SW 1271 (cell line): Measurements from ENCODE around the gene MUCL3.
"Not testable (repeated sequence)": the region's sequence is repeated elsewhere in the genome, so short reads cannot be mapped to it uniquely, and the experiment has no call there.

Experiments
- DNase-seq, 2 experiments: peaks; one replicate each; lab custom pipeline; 2025; lab: John Stamatoyannopoulos, UW

The MUCL3 gene

DNA sequence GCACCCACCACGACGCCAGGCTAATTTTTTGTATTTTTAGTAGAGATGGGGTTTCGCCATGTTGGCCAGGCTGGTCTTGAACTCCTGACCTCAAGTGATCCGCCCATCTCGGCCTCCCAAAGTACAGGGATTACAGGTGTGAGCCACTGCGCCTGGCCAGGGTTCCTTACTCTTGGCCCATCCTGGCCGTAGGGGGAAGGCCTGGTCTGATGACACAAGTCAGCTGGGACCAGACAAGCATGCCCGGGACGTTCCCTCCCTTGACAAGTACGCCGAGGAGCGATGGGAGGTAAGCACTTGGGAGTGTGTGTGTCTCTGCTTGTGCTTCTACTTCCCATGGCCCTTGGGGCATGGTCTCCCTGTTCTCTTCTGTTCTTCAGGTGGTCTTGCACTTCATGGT, 30.3 kb upstream of the MUCL3 start:
- DNase-seq: not testable (repeated sequence)

GRCh38 chr6:30912746-30913520, 27.8 kb upstream of the MUCL3 start:
- no peak for DNase-seq

DNA sequence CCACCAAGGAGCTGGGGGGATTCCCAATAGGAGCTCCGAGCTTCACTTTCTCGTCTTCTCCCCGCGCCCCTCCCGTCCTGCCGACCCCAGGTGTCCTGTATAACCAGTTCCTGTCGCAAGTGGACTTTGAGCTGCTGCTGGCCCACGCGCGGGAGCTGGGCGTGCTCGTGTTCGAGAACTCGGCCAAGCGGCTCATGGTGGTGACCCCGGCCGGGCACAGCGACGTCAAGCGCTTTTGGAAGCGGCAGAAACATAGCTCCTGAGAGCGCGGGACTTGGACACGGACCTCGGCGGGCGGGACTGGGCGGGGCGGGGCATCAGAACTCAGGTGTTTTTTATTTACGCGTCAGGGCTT, 27.1 kb upstream of the MUCL3 start:
- DNase-seq: no peak

DNA sequence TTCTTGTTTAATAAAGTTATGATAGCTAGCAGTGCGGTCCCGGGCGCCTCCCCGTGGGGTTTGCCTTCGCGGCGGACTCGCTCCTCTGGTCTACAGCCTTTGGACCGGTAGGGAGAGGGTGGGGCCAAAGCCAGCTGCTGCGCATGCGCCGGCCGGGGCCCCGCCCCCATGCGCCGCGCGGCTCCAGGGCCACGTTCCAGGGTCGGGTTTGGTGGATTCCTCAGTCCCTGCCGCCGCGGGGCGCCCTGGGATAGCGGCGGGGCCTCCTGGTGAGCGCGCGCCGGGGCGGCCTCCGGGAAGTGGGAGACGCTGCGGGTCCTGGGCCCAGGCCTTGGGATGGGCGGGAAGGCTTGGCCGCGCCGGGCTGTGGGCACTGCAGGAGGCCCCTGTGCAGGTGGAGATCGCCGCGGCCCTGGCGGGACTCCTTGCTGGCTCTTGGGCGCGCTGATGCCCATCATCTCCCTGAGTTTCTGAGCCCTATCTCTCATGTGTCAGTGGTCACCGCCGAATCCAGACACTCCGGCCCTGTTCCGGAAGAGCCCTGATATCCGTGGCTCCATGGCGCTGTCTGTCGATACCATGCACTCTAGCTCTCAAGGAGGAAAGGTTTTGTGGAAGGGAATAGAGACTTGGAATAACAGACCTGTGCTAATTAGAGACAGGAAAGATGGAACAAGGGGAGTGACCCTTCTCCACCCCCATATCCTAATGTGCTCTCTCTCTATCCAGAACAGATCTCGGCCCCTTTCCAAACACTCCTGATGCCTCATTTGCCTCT, 26.5 kb upstream of the MUCL3 start, which contains the start of gene VARS2:
Gene VARS2 (plus strand): TSS at position 163 of the 778 bp plus-strand sequence. CDS start 599 bp downstream, at position 762.
- DNase-seq: peak; percentile 43 to 89

GRCh38 chr6:30914854-30915590, 25.8 kb upstream of the MUCL3 start:
- no peak for DNase-seq

GRCh38 chr6:30915591-30915946, 25.2 kb upstream of the MUCL3 start:
- peak in 1 of 2 experiments; percentile 74 for DNase-seq

DNA sequence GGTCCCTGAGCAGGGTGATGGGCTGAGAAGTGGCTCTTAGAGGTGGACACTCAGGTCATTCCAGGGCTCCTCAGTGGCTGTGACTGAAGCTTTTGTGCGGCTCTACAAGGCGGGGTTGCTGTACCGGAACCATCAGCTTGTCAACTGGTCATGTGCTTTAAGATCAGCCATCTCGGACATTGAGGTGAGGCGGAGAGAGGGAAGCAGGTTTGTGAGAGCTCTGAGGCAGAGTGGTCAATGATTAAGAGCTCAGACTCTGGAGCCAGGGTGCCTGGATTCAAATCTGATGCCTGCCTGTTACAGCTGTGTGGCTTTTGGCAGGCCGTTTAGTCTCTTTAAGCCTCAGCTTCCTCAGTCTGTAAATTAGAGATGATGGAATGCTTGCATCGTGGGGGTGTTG, 23.7 kb upstream of the MUCL3 start:
- no peak for DNase-seq

DNA sequence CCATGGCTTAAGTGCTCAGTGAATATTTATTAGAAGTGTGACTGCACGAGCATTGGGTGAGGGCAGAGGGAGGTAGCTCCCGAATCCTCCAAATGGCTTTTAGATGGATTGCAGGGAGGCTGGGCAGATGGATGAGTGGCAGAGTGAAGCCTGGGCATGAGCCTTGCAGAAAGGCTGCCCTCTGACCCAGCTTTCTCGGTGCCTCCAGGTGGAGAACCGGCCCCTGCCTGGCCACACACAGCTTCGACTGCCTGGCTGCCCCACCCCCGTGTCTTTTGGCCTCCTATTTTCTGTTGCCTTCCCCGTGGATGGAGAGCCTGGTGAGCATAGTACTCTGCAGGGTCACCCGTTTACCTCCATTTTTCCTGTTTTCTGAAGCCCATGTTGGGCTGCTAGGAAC, 23.3 kb upstream of the MUCL3 start:
- DNase-seq: no peak

- DNase-seq: no peak
Measured at GRCh38 chr6:30918670-30919069, 22.1 kb upstream of the MUCL3 start.

DNA sequence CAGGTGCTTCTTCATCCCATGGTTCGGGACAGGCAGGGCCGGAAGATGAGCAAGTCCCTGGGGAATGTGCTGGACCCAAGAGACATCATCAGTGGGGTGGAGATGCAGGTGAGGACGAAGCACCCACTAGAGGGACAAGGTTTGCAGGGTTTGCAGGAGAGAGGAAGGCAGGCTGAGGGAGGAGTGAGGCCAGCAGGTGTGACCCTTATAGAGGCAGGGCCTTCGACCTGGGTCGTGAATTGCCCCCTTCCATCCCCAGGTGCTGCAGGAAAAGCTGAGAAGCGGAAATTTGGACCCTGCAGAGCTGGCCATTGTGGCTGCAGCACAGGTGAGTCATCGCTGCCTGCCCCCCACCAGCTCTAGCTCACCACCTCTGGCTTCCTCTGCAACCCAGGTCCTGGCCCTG, 18.3 kb upstream of the MUCL3 start:
- no peak for DNase-seq

DNA sequence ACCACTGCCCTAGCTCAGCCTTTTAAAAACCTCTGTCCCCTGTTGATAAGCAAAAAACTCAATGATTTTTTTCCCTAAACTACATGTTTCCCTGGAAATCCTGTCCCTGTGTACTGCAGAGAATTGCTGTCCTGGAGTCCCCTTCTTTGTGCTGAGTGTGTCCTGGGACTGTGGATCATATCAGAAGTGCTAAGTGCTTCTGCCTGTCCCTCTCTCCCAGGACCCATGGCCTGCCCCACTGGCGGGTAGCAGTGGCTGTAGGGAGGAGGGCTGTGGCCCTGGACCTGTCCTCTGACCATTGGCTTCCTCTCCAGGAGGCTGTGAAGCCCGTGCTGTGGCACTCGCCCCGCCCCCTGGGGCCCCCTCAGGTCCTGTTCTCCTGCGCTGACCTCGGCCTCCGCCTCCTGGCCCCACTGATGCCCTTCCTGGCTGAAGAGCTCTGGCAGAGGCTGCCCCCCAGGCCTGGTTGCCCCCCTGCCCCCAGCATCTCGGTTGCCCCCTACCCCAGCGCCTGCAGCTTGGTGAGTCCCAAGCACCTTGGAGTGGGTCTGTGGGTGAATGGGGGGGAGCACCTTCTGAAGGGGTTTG, 16.6 kb upstream of the MUCL3 start:
- not testable (repeated sequence) for DNase-seq

GRCh38 chr6:30926644-30927043, 14.1 kb upstream of the MUCL3 start:
- DNase-seq: no peak

GRCh38 chr6:30927080-30927479, 13.7 kb upstream of the MUCL3 start:
- not testable (repeated sequence) for DNase-seq

DNA sequence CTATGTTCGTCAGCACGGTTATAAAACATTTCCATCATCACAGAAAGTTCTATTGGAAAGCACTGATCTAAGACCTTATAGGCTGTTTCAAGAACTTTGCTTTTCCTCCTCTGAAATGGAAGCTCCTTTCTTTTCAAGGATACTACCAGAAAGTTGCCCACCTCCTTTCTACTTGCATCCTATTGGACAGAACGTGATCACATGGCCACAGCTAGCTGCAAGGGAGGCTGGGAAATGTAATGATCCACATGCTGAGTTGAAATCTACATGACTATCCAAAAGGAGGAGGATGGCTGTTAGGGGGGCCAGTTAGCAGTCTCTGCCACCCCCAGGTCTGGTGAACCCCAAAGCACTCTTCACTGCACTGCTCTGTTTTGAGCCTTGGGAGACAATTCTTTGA, 12.1 kb upstream of the MUCL3 start:
- DNase-seq: no peak

DNA sequence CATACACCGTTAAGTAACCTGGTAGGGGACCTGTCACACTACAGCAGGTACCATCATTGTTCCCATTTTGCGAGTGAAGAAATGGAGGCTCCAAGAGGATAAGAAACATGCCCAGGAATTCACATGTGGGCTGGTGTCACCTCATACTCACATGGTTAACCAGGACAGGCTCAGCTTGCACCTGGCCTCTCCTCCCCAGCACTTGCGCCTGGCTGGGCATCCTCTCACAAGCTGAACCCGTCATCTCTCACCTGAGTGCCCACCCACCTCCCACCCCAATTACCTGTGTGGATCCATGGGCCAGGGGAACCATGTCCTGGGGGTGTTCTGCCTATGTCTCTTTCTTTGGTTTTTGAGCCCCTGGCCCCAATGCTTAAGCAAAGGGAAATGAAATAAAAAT, 10.3 kb upstream of the MUCL3 start:
- DNase-seq: no peak

DNA sequence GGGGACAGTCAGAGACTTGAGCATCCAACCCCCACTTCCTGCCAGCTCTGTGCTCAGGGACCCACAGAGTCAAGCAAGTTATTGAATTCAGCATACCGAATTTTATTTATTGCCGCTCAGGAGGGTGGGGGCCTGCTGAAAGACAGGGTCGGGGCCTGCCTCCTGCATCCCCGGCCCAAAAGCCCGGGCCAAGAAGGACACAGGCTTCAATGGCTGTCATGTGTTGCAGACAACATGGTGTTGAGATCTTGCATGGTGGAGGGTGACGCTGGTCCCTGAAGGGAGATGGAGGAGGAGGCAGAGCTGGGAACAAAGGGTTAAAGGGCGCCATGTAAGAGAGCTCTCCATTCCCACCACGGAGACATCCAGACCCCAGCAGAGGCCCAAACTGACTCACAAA, 9.5 kb upstream of the MUCL3 start:
- no peak for DNase-seq

DNA sequence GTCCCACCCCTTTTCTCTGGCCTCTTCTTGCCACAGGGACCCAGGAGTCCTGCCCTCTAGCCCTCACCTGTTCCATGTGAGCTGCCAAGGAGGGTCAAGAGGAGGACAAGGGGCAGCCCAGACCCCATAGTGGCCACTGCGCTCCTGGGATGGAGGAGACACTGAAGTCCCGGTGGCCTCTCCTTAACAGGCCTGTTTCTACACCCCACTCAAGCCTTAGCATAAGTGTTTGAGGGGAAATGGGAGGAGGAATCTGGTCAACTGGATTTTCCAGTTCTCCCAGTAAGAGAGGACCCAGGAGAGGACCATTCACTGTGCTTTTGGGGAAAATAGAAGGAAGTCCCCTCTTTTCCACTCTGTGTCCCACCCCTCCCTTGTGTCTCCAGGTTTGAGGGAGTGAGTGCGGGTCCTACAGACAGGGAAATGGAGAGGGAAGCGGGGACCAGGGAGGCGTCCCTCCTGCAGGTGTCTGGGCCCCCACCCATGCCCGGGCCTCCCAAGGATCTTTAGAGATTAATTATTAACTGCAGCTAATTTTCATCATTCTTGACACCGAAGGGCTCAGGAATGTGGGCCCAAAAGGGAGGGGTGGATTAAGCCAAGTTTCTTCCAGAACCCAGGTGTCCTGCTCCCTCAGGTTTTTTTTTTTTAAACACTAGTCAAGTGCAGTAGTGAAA, 8.7 kb upstream of the MUCL3 start, which contains the start of gene SFTA2:
Gene SFTA2 (minus strand): TSS at position 202 of the 677 bp plus-strand sequence. CDS start 74 bp downstream, at position 128.
- DNase-seq: no peak

DNA sequence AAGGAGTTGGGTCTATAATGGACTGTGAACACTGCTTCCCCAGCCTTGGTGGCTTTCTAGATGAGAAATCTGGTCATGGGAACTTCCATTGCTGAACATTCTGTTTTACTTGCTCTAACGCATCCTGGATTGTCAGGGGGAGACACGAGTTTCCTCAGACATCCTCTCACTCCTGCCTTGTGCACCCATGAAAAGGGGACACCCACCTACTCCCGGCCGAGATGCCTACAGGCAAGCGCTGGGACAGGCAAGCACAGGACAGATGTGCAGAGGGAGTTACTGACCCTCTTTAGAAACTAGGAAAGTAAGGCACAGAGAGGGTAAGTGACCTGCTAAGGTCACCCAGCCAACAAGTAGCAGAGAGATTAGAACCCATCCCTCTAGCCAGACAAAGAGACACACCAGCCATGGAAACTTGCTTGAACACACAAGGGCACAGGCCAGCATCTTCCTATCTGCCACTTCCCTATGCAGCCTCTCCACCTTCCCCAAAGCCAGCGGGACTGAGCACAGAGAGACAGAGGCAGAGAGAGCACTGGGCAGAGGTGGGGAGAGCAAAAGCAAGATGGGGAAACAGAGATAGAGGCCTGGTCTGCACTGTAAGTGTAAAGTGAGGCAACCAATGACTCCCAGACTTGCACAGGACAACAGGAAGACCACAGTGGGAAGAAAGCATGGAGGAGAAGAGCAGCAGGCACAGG, 8.0 kb upstream of the MUCL3 start:
- no peak for DNase-seq

DNA sequence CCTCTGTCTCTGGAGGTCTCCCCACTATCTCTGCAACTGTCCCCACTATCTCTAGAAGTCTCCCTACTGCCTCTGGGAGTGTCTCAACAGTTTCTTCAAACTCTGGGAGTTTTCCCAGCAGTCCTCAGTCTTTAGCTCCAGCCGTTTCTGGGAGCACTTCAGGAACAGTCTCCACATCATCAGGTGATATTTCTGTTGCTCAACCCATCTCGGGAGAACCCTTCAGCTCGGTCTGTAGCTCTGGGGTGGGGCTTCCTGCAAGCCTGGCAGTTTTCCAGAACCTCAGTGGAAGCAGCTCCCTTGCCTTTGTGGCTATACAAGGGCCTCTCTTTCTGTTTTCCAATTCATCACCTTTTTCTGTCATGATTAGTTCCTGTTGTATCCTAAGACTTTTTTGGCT, 5.8 kb upstream of the MUCL3 start:
- no peak for DNase-seq

- no peak for DNase-seq
Measured at GRCh38 chr6:30937265-30937664, 3.5 kb upstream of the MUCL3 start.

DNA sequence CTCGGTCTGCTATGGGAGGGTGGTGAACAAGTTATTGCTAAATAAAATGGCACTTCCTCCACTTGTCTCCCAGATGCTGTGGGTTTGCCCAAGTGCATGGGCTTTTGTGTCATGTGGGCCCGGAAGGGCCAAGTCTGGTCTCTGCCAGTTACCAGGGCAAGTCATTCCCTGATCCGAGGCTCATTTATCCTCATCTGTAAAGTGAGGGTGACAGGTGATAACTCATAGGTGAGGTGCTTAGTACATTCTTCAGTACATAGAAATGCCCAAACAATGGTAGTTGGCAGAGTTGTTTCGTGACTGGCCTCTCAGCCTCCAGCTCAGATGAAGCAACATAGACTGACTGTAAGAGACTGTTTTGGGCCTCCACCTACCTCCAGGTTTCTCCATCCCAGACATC, 2.0 kb upstream of the MUCL3 start:
- no peak for DNase-seq
